Measurements from ENCODE around the gene NAV2. TPM values are rescaled to one million over a fixed set of nuclear protein-coding genes. Genes with fewer than 3 reads are reported as not detected.

NAV2 gene
- total and polyA plus RNA-seq, 4 experiments from 2014 or later = 1.1 to 6.2 (median 4.2) TPM; not detected in 1

DNA sequence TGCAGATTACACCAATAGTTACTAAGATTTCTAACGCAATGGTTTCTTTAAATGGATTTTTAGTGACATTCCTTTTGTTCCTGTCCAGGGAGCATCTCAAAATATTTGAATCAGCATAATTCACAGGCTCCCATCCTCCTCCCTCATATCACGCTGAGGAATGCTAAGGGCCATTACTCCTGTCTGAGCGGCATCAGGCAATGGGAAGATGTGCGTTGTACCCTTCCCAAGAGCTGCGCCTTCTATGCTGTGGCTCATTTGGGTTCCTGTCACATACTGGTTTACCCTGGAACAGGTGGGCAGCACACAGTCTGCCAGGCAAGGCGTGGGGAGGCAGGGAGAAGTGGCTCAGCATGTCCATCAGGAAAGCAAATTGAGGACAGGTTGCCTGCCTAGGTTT lies 325.8 kb downstream of the NAV2 start:
- DNase-seq = no peak
- H3K4me3 ChIP-seq (ENCODE audit: low read length in 2 of 2) = no peak overlapping the region
- intact Hi-C loops (cut with micrococcal nuclease) = no loop called here
- Mint-ChIP-seq H3K9me3 (peaks cover 0 to 2% (median 0%) of the 10 kb centered on the region in 8 donors), H3K27ac (no peak overlapping the region), H3K27me3 (no peaks in the 10 kb centered on the region), H3K4me1 (no peaks in the 10 kb centered on the region), H3K4me3 (no peak overlapping the region), H3K36me3 (no peaks in the 10 kb centered on the region)
- ChIA-PET POLR2A (ENCODE audit: partially characterized antibody) (no interaction called here), CTCF (ENCODE audit: partially characterized antibody) (no interaction called here)
- H3K9me3 ChIP-seq (ENCODE audit: control insufficient read depth in 1 of 2, low read length in 2 of 2) = no peaks in the 10 kb centered on the region
- H3K4me1 ChIP-seq (ENCODE audit: insufficient read depth, low read length) = no peaks in the 10 kb centered on the region
- H3K27ac ChIP-seq (ENCODE audit: low read depth, low read length) = no peak overlapping the region
- no peaks in the 10 kb centered on the region for H3K36me3 ChIP-seq (ENCODE audit: insufficient read depth, low read length)
- no peaks in the 10 kb centered on the region for H3K27me3 ChIP-seq (ENCODE audit: insufficient read depth, low read length)

- CTCF ChIA-PET (ENCODE audit: partially characterized antibody) = no interaction called here
- Mint-ChIP-seq H3K4me1 (no peaks in the 10 kb centered on the region), H3K36me3 (no peaks in the 10 kb centered on the region), H3K9me3 (peaks cover 0 to 2% (median 0%) of the 10 kb centered on the region in 8 donors), H3K27me3 (no peaks in the 10 kb centered on the region), H3K4me3 (no peak overlapping the region), H3K27ac (no peak overlapping the region)
- POLR2A ChIA-PET (ENCODE audit: partially characterized antibody) = no interaction called here
- H3K27me3 ChIP-seq (ENCODE audit: insufficient read depth, low read length) = no peaks in the 10 kb centered on the region
- H3K4me3 ChIP-seq (ENCODE audit: low read length in 2 of 2) = no peak overlapping the region
- intact Hi-C loops (cut with micrococcal nuclease) = no loop called here
- no peaks in the 10 kb centered on the region for H3K9me3 ChIP-seq (ENCODE audit: control insufficient read depth in 1 of 2, low read length in 2 of 2)
- H3K27ac ChIP-seq (ENCODE audit: low read depth, low read length) = no peak overlapping the region
- DNase-seq = no peak
- no peaks in the 10 kb centered on the region for H3K4me1 ChIP-seq (ENCODE audit: insufficient read depth, low read length)
- no peaks in the 10 kb centered on the region for H3K36me3 ChIP-seq (ENCODE audit: insufficient read depth, low read length)
These were observed 326.3 kb downstream of the NAV2 start for GRCh38 chr11:20038972-20039371.

GRCh38 chr11:20041499-20041898 lies 328.9 kb downstream of the NAV2 start:
- ChIA-PET CTCF (ENCODE audit: partially characterized antibody) (no interaction called here), POLR2A (ENCODE audit: partially characterized antibody) (no interaction called here)
- Histone ChIP-seq H3K36me3 (ENCODE audit: insufficient read depth, low read length) (no peaks in the 10 kb centered on the region), H3K9me3 (ENCODE audit: control insufficient read depth in 1 of 2, low read length in 2 of 2) (no peaks in the 10 kb centered on the region), H3K4me3 (ENCODE audit: low read length in 2 of 2) (no peak overlapping the region), H3K27ac (ENCODE audit: low read depth, low read length) (no peak overlapping the region), H3K27me3 (ENCODE audit: insufficient read depth, low read length) (no peaks in the 10 kb centered on the region), H3K4me1 (ENCODE audit: insufficient read depth, low read length) (no peaks in the 10 kb centered on the region)
- H3K36me3 Mint-ChIP-seq = no peaks in the 10 kb centered on the region
- no peaks in the 10 kb centered on the region for H3K27me3 Mint-ChIP-seq
- H3K4me1 Mint-ChIP-seq = no peaks in the 10 kb centered on the region
- DNase-seq = no peak
- H3K27ac Mint-ChIP-seq = no peak overlapping the region
- H3K4me3 Mint-ChIP-seq = no peak overlapping the region
- intact Hi-C loops (cut with micrococcal nuclease) = no loop called here
- H3K9me3 Mint-ChIP-seq = peaks cover 0 to 3% (median 0%) of the 10 kb centered on the region in 8 donors

- no peaks in the 10 kb centered on the region for H3K4me1 Mint-ChIP-seq
- H3K9me3 Mint-ChIP-seq = peaks cover 0 to 3% (median 0%) of the 10 kb centered on the region in 8 donors
- Histone ChIP-seq H3K4me3 (ENCODE audit: low read length in 2 of 2) (no peak overlapping the region), H3K36me3 (ENCODE audit: insufficient read depth, low read length) (no peaks in the 10 kb centered on the region), H3K27me3 (ENCODE audit: insufficient read depth, low read length) (no peaks in the 10 kb centered on the region), H3K4me1 (ENCODE audit: insufficient read depth, low read length) (no peaks in the 10 kb centered on the region), H3K9me3 (ENCODE audit: control insufficient read depth in 1 of 2, low read length in 2 of 2) (no peaks in the 10 kb centered on the region), H3K27ac (ENCODE audit: low read depth, low read length) (no peak overlapping the region)
- DNase-seq = no peak
- H3K27me3 Mint-ChIP-seq = no peaks in the 10 kb centered on the region
- intact Hi-C loops (cut with micrococcal nuclease) = no loop called here
- H3K27ac Mint-ChIP-seq = no peak overlapping the region
- no peak overlapping the region for H3K4me3 Mint-ChIP-seq
- POLR2A ChIA-PET (ENCODE audit: partially characterized antibody) = no interaction called here
- CTCF ChIA-PET (ENCODE audit: partially characterized antibody) = no interaction called here
- H3K36me3 Mint-ChIP-seq = no peaks in the 10 kb centered on the region
These were observed 329.5 kb downstream of the NAV2 start for GRCh38 chr11:20042045-20042639.

DNA sequence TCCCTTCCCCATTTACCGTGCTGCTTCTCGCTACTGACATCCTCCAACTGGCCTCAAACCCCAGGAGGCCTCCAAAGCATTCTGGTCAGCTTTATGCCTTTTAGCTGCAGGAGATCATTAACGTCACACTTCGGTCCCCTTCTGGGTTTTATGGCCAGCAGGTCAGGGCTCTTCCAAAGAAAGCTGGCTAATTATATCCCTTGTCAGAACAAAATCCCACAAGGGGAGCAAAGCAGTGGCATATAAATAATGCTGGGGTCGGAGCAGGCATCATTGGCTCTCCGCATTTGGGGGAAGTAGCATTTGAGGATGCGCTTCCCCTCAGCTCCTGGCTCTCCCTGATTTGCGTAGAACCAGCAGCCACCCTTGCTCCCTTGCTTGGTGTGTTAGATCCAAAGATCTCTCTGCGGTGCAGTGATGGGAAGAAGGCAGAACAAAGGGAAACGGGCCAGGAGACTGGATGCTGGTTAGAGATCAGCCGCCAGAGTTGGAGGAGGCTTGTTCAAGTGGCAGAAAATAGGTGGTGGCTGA lies 330.2 kb downstream of the NAV2 start:
- POLR2A ChIA-PET (ENCODE audit: partially characterized antibody) = no interaction called here

DNA sequence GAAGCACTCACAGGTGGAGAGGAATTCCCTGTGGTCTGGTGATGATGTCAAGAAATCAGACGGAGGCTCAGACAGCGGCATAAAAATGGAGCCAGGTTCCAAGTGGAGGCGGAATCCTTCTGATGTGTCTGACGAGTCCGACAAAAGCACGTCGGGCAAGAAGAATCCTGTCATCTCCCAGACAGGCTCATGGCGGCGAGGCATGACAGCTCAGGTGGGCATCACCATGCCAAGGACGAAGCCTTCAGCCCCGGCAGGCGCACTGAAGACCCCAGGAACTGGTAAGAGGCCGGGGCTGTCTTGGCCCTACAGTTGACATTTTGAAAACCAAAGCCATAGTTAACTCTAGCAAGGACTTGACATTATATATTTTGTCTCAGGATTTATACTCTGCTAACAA lies 331.4 kb downstream of the NAV2 start:
- intact Hi-C loops (cut with micrococcal nuclease) = no loop called here
- Mint-ChIP-seq H3K27me3 (no peaks in the 10 kb centered on the region), H3K36me3 (no peaks in the 10 kb centered on the region), H3K4me1 (no peaks in the 10 kb centered on the region), H3K9me3 (peaks cover 0 to 3% (median 0%) of the 10 kb centered on the region in 8 donors), H3K27ac (no peak overlapping the region), H3K4me3 (no peak overlapping the region)
- no peak for DNase-seq
- Histone ChIP-seq H3K4me3 (ENCODE audit: low read length in 2 of 2) (no peak overlapping the region), H3K27me3 (ENCODE audit: insufficient read depth, low read length) (no peaks in the 10 kb centered on the region), H3K36me3 (ENCODE audit: insufficient read depth, low read length) (no peaks in the 10 kb centered on the region), H3K27ac (ENCODE audit: low read depth, low read length) (no peak overlapping the region), H3K4me1 (ENCODE audit: insufficient read depth, low read length) (no peaks in the 10 kb centered on the region), H3K9me3 (ENCODE audit: control insufficient read depth in 1 of 2, low read length in 2 of 2) (no peaks in the 10 kb centered on the region)
- ChIA-PET POLR2A (ENCODE audit: partially characterized antibody) (no interaction called here), CTCF (ENCODE audit: partially characterized antibody) (no interaction called here)

More for the DNA sequence above, 330.2 kb downstream of the NAV2 start:
- H3K4me1 ChIP-seq (ENCODE audit: insufficient read depth, low read length) = no peaks in the 10 kb centered on the region
- no peaks in the 10 kb centered on the region for H3K36me3 ChIP-seq (ENCODE audit: insufficient read depth, low read length)
- no peak overlapping the region for H3K27ac Mint-ChIP-seq
- intact Hi-C loops (cut with micrococcal nuclease) = no loop called here
- peaks cover 0 to 3% (median 0%) of the 10 kb centered on the region in 8 donors for H3K9me3 Mint-ChIP-seq
- H3K4me1 Mint-ChIP-seq = no peaks in the 10 kb centered on the region
- H3K36me3 Mint-ChIP-seq = no peaks in the 10 kb centered on the region
- CTCF ChIA-PET (ENCODE audit: partially characterized antibody) = no interaction called here
- no peak overlapping the region for H3K4me3 ChIP-seq (ENCODE audit: low read length in 2 of 2)
- no peak overlapping the region for H3K27ac ChIP-seq (ENCODE audit: low read depth, low read length)
- no peak for DNase-seq
- H3K9me3 ChIP-seq (ENCODE audit: control insufficient read depth in 1 of 2, low read length in 2 of 2) = no peaks in the 10 kb centered on the region
- H3K4me3 Mint-ChIP-seq = no peak overlapping the region
- no peaks in the 10 kb centered on the region for H3K27me3 ChIP-seq (ENCODE audit: insufficient read depth, low read length)
- H3K27me3 Mint-ChIP-seq = no peaks in the 10 kb centered on the region

DNA sequence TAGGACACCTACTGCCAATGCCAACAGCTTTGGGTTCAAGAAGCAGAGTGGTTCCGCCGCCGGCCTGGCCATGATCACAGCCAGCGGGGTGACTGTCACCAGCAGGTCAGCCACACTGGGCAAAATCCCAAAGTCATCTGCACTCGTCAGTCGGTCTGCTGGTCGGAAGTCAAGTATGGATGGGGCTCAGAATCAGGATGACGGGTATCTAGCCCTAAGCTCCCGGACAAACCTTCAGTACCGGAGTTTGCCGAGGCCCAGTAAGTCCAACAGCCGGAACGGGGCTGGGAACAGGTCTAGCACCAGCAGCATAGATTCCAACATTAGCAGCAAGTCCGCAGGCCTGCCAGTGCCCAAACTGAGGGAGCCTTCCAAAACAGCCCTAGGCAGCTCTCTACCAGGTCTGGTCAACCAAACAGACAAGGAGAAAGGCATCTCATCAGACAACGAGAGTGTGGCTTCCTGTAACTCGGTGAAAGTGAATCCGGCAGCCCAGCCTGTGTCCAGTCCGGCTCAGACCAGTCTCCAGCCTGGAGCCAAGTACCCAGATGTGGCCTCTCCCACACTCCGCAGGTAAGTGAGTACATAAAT lies 332.6 kb downstream of the NAV2 start:
- POLR2A ChIA-PET (ENCODE audit: partially characterized antibody) = no interaction called here
- H3K9me3 Mint-ChIP-seq = peaks cover 0 to 3% (median 0%) of the 10 kb centered on the region in 8 donors
- H3K9me3 ChIP-seq (ENCODE audit: control insufficient read depth in 1 of 2, low read length in 2 of 2) = no peaks in the 10 kb centered on the region
- H3K4me1 Mint-ChIP-seq = no peaks in the 10 kb centered on the region
- no peak overlapping the region for H3K4me3 ChIP-seq (ENCODE audit: low read length in 2 of 2)
- H3K4me1 ChIP-seq (ENCODE audit: insufficient read depth, low read length) = no peaks in the 10 kb centered on the region
- CTCF ChIA-PET (ENCODE audit: partially characterized antibody) = no interaction called here
- H3K27ac ChIP-seq (ENCODE audit: low read depth, low read length) = no peak overlapping the region
- no peaks in the 10 kb centered on the region for H3K36me3 Mint-ChIP-seq
- H3K27ac Mint-ChIP-seq = no peak overlapping the region
- intact Hi-C loops (cut with micrococcal nuclease) = no loop called here
- H3K36me3 ChIP-seq (ENCODE audit: insufficient read depth, low read length) = no peaks in the 10 kb centered on the region
- no peak for DNase-seq
- H3K27me3 Mint-ChIP-seq = no peaks in the 10 kb centered on the region
- no peaks in the 10 kb centered on the region for H3K27me3 ChIP-seq (ENCODE audit: insufficient read depth, low read length)
- no peak overlapping the region for H3K4me3 Mint-ChIP-seq

Measured in CD4-positive, alpha-beta memory T cell (primary cell).